T-helper 22 cell (primary cell): ENCODE data around the gene OR5M3.

ENCODE experiments used
- DNase-seq: peaks from one replicate; pipeline ENCODE4 v3.0.0-alpha.2; 2020; ENCODE audit warnings: low read depth

OR5M3 gene

GRCh38 chr11:56473252-56473651 is at the start of gene OR5M3:
TSS of gene OR5M3 (minus strand) at chr11:56473352. CDS start at chr11:56470497, 2,855 bp downstream.
- DNase-seq = no peak

- DNase-seq = no peak
These were observed 48.9 kb upstream of the OR5M3 start for GRCh38 chr11:56522008-56522407.

- no peak for DNase-seq
These were observed 40.1 kb upstream of the OR5M3 start for GRCh38 chr11:56513280-56513679.

GRCh38 chr11:56509439-56509838 is 36.3 kb upstream of the OR5M3 start:
- DNase-seq = no peak

GRCh38 chr11:56497010-56497409 is 23.9 kb upstream of the OR5M3 start:
- no peak for DNase-seq

GRCh38 chr11:56495117-56495516 is 22.0 kb upstream of the OR5M3 start:
- DNase-seq = no peak

- no peak for DNase-seq
These were observed 18.1 kb upstream of the OR5M3 start, which contains the start of gene OR5M8 for GRCh38 chr11:56491270-56491669. TSS of gene OR5M8 (minus strand) at chr11:56491370. CDS start at chr11:56491370, 0 bp downstream.

- no peak for DNase-seq
These were observed 13.6 kb upstream of the OR5M3 start for GRCh38 chr11:56486801-56487200.

- no peak for DNase-seq
These were observed 1.6 kb upstream of the OR5M3 start for GRCh38 chr11:56474729-56475235.

GRCh38 chr11:56457076-56457475 is 16.1 kb downstream of the OR5M3 start:
- DNase-seq = no peak

GRCh38 chr11:56453521-56453920 is 19.6 kb downstream of the OR5M3 start:
- DNase-seq = no peak
